Astrocyte (in vitro differentiated cells and primary cell): ENCODE data around the gene SRMS. TPM values are rescaled to one million over a fixed set of nuclear protein-coding genes. Genes with fewer than 3 reads are reported as not detected.

Experiments
- DNase-seq: peaks from one replicate; pipeline ENCODE4 v3.0.0-alpha.2; 2010; ENCODE audit warnings: low read depth
- FAIRE-seq: peaks from 2 replicates; lab custom pipeline; 2011; peaks lifted over from hg19 to GRCh38; lab: Jason Lieb, UNC
- H2AFZ ChIP-seq: 2 replicates; pipeline ENCODE4 v1.6.0; 2012; ENCODE audit warnings: low read depth, low read length, inconsistent platforms
- H3K27ac ChIP-seq: 2 replicates; pipeline ENCODE4 v1.5.1; 2011; ENCODE audit warnings: low read depth, low read length, inconsistent platforms
- H3K27me3 ChIP-seq: 2 replicates; pipeline ENCODE4 v1.6.0; 2011; ENCODE audit warnings: low read length, inconsistent platforms; ENCODE audit not compliant: insufficient read depth
- H3K36me3 ChIP-seq: 2 replicates; pipeline ENCODE4 v1.5.1; 2011; ENCODE audit warnings: low read length, inconsistent platforms; ENCODE audit not compliant: insufficient read depth
- H3K4me1 ChIP-seq: 2 replicates; pipeline ENCODE4 v1.5.1; 2011; ENCODE audit warnings: low read length, inconsistent platforms; ENCODE audit not compliant: insufficient read depth
- H3K4me2 ChIP-seq: 2 replicates; pipeline ENCODE4 v1.6.0; 2012; ENCODE audit warnings: low read length, inconsistent platforms
- H3K4me3 ChIP-seq: 2 replicates; pipeline ENCODE4 v1.5.1; 2011; ENCODE audit warnings: low read depth, mild to moderate bottlenecking, low read length, inconsistent platforms; ENCODE audit not compliant: insufficient read depth
- H3K79me2 ChIP-seq: 2 replicates; pipeline ENCODE4 v1.6.0; 2012; ENCODE audit warnings: mild to moderate bottlenecking, low read length, inconsistent platforms; ENCODE audit not compliant: insufficient read depth
- H3K9ac ChIP-seq: 2 replicates; pipeline ENCODE4 v1.6.0; 2012; ENCODE audit warnings: mild to moderate bottlenecking, low read length, inconsistent platforms
- H3K9me3 ChIP-seq: 2 replicates; pipeline ENCODE4 v1.5.1; 2012; ENCODE audit warnings: low read depth, mild to moderate bottlenecking, low read length, inconsistent platforms; ENCODE audit not compliant: insufficient read depth
- H4K20me1 ChIP-seq: 2 replicates; pipeline ENCODE4 v1.6.0; 2012; ENCODE audit warnings: low read length, inconsistent platforms; ENCODE audit not compliant: insufficient read depth
- H3K27ac Mint-ChIP-seq: one replicate; pipeline ENCODE4 v1.8.0; 2021; ENCODE audit warnings: mild to moderate bottlenecking, mixed read lengths; ENCODE audit not compliant: unreplicated experiment
- H3K27me3 Mint-ChIP-seq: one replicate; pipeline ENCODE4 v1.8.0; 2021; ENCODE audit warnings: low read depth, mixed read lengths; ENCODE audit not compliant: unreplicated experiment
- H3K36me3 Mint-ChIP-seq: one replicate; pipeline ENCODE4 v1.8.0; 2021; ENCODE audit warnings: low read depth, mixed read lengths; ENCODE audit not compliant: unreplicated experiment
- H3K4me1 Mint-ChIP-seq: one replicate; pipeline ENCODE4 v1.8.0; 2021; ENCODE audit warnings: low read depth, mixed read lengths; ENCODE audit not compliant: unreplicated experiment
- H3K4me3 Mint-ChIP-seq: one replicate; pipeline ENCODE4 v1.8.0; 2021; ENCODE audit warnings: mild to moderate bottlenecking, moderate library complexity, mixed read lengths; ENCODE audit not compliant: unreplicated experiment
- H3K9me3 Mint-ChIP-seq: one replicate; pipeline ENCODE4 v1.8.0; 2021; ENCODE audit warnings: mild to moderate bottlenecking, mixed read lengths; ENCODE audit not compliant: unreplicated experiment
- EZH2 ChIP-seq: IDR thresholded peaks from 2 replicates; pipeline ENCODE4 v1.6.1; 2012; ENCODE audit warnings: mild to moderate bottlenecking, low read length, inconsistent platforms; ENCODE audit not compliant: insufficient read depth
- total RNA-seq: library from RNA; stranded (reverse); gene quantifications from 2 replicates; pipeline ENCODE4 v1.2.1, GENCODE V29; 2021
- TF ChIP-seq, protein P1 (sequence below): IDR thresholded peaks from 2 replicates; pipeline ENCODE4 v1.5.1; 2011; ENCODE audit warnings: low read depth, mild to moderate bottlenecking, inconsistent platforms, low read length, moderate library complexity; ENCODE audit not compliant: insufficient read depth

SRMS gene
- total RNA-seq, 1 donor from 2014 or later = 0.14 TPM

DNA sequence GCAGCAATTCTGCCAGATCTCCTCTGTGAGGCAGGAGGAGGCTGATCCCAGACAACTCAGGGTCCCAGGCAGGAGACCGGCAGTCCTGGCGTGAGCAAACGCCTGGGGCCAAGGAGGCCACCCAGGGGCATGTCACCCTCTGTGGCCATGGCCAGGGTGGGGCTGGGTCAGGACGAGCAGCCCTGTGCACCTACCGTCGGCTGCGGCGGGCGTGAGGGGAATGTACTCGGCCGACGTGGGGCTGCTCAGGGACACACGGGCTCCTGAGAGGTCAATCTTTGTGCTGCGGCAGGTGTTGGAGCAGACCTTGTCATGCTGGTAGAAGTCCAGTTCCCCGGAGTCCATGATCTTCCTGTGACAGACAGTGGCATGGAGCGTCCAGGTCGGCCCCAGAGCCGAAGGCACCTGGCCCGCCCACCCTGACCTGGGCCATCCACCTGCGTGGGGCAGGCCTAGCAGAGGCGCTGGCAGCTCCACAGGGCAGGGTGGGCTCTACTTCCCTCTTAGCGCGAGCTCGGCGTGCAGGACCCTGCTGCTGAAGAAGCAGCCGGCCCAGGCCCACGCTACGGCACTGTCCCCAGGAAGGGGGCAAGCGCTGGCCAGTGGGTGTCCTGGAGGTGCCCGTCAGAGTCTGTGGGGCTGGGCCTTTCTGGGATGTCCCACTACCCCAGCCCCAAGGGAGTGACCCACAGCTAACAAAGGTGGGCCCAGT, 48.0 kb upstream of the SRMS start:
- Histone ChIP-seq H3K36me3 (peaks cover under 1% of the 10 kb centered on the region), H3K4me1 (peaks cover 7% of the 10 kb centered on the region), H3K4me2 (no peak overlapping the region), H3K27me3 (no peaks in the 10 kb centered on the region), H3K4me3 (no peak overlapping the region), H3K9me3 (no peaks in the 10 kb centered on the region), H3K79me2 (no peaks in the 10 kb centered on the region), H3K27ac (no peak overlapping the region), H2AFZ (no peak overlapping the region), H4K20me1 (peaks cover 4% of the 10 kb centered on the region), H3K9ac (no peak overlapping the region)
- Mint-ChIP-seq H3K4me3 (no peak overlapping the region), H3K4me1 (peaks cover 2% of the 10 kb centered on the region), H3K36me3 (peaks cover 18% of the 10 kb centered on the region), H3K9me3 (no peaks in the 10 kb centered on the region), H3K27ac (no peak overlapping the region), H3K27me3 (no peaks in the 10 kb centered on the region)
- DNase-seq (no peak), FAIRE-seq (no peak)
- TF ChIP-seq EZH2 = no peak
- TF ChIP-seq, protein P1, sequence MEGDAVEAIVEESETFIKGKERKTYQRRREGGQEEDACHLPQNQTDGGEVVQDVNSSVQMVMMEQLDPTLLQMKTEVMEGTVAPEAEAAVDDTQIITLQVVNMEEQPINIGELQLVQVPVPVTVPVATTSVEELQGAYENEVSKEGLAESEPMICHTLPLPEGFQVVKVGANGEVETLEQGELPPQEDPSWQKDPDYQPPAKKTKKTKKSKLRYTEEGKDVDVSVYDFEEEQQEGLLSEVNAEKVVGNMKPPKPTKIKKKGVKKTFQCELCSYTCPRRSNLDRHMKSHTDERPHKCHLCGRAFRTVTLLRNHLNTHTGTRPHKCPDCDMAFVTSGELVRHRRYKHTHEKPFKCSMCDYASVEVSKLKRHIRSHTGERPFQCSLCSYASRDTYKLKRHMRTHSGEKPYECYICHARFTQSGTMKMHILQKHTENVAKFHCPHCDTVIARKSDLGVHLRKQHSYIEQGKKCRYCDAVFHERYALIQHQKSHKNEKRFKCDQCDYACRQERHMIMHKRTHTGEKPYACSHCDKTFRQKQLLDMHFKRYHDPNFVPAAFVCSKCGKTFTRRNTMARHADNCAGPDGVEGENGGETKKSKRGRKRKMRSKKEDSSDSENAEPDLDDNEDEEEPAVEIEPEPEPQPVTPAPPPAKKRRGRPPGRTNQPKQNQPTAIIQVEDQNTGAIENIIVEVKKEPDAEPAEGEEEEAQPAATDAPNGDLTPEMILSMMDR = no peak

GRCh38 chr20:63594043-63594561, 46.6 kb upstream of the SRMS start:
- H3K4me3 Mint-ChIP-seq = no peak overlapping the region
- DNase-seq (peak; percentile 57), FAIRE-seq (no peak)
- H3K4me1 Mint-ChIP-seq = peaks cover 2% of the 10 kb centered on the region
- Histone ChIP-seq H3K4me2 (peak overlapping the region; percentile 1), H3K9ac (no peak overlapping the region), H3K4me3 (no peak overlapping the region), H3K27me3 (no peaks in the 10 kb centered on the region), H3K36me3 (no peaks in the 10 kb centered on the region), H3K27ac (peak overlapping the region; percentile 28), H2AFZ (no peak overlapping the region), H3K9me3 (no peaks in the 10 kb centered on the region), H3K79me2 (no peaks in the 10 kb centered on the region), H3K4me1 (peaks cover 7% of the 10 kb centered on the region), H4K20me1 (peaks cover 4% of the 10 kb centered on the region)
- no peaks in the 10 kb centered on the region for H3K9me3 Mint-ChIP-seq
- H3K27ac Mint-ChIP-seq = no peak overlapping the region
- H3K36me3 Mint-ChIP-seq = peaks cover 12% of the 10 kb centered on the region
- TF ChIP-seq, protein P1 = no peak
- no peak for TF ChIP-seq EZH2
- no peaks in the 10 kb centered on the region for H3K27me3 Mint-ChIP-seq

DNA sequence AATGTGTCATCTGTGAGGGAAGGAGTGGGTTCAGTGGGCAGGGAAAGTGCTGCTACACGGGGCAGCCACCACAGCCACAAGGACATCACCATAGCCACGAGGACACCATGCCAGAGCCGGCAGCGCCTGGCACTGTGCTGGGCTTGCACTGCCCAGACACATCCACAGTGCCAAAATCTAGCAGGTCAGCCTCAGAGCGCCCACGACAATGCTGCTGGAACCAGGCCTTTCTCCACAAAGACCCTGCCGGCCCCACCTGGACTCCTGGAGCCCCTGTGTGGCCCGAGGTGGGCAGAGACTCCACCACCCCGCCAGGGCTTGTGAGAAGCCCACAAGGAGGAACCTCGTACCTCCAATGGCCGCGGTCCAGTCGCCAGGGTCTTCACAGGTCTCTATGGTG, 45.1 kb upstream of the SRMS start:
- H3K9me3 ChIP-seq = no peaks in the 10 kb centered on the region
- FAIRE-seq (no peak), DNase-seq (no peak)
- H3K4me1 ChIP-seq = peaks cover 7% of the 10 kb centered on the region
- H3K4me3 ChIP-seq = no peak overlapping the region
- no peak overlapping the region for H3K27ac ChIP-seq
- Mint-ChIP-seq H3K9me3 (no peaks in the 10 kb centered on the region), H3K36me3 (peaks cover 12% of the 10 kb centered on the region), H3K27me3 (no peaks in the 10 kb centered on the region), H3K4me3 (no peak overlapping the region), H3K27ac (no peak overlapping the region), H3K4me1 (peaks cover 2% of the 10 kb centered on the region)
- no peak overlapping the region for H2AFZ ChIP-seq
- no peak overlapping the region for H3K4me2 ChIP-seq
- no peaks in the 10 kb centered on the region for H4K20me1 ChIP-seq
- H3K27me3 ChIP-seq = no peaks in the 10 kb centered on the region
- no peaks in the 10 kb centered on the region for H3K36me3 ChIP-seq
- no peak overlapping the region for H3K9ac ChIP-seq
- H3K79me2 ChIP-seq = no peaks in the 10 kb centered on the region
- TF ChIP-seq, protein P1 = no peak
- no peak for TF ChIP-seq EZH2
